Kidney tubule cell (primary cell): ENCODE measurements around the gene CADPS2.

ENCODE experiments used
- DNase-seq: peaks from one replicate; pipeline ENCODE4 v3.0.0-alpha.2; 2018; ENCODE audit warnings: low spot score

Gene CADPS2

DNA sequence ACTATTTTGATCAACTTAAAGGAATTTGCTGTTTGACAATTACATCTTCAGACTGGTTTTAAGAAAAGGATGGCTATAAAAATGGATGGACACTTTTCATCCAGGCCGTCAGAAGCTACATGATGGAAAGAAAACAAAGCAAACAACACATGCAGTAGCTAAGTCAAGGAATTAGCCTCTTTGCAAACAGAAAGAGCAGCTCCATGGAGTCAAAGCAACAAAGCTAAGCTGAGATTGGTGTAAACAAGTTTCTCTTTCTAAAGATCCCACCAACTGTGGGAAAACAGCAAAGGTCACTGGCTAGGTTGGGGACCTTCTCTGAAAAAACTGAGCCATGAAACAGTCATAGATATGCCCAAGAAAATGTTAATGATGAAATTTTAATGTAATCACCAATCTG, 286.2 kb downstream of the CADPS2 start:
- no peak for DNase-seq

DNA sequence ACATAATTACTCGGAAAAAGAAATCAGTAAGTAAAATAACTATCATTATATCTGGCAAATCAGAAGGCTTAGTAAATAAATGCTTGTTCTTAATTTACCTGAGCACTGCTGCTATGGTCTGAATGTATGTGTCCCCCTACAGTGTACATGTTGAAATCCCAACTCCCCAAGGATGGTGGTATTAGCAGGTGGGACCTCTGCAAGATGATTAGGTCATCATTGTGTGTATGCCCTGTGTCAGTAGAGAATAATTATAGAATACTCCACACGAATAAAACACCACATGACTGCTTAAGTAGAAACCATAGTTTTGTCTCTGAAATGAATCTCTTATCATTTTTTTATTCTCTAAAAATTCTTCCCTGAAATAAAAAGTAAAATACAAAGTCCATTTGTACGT, 289.0 kb downstream of the CADPS2 start:
- DNase-seq: no peak

DNA sequence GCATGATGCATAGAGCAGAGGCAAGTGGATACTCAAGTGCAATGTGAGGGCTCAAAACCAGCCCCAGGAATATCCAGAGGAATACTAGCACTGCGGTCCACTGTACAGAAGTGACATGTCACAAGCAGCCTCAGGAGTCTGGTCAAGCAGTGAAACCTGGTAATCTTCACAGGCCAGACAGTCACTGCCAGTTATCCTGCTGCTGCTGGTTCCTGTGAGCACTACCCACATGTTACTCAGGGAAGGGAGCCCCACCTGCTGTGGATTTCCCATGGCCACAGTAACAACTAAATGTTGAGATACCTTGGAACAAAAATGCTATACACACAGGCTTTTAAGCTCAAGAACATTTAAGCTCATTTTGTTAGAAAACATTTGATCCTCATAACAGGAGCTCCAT, 290.4 kb downstream of the CADPS2 start:
- DNase-seq: no peak

DNA sequence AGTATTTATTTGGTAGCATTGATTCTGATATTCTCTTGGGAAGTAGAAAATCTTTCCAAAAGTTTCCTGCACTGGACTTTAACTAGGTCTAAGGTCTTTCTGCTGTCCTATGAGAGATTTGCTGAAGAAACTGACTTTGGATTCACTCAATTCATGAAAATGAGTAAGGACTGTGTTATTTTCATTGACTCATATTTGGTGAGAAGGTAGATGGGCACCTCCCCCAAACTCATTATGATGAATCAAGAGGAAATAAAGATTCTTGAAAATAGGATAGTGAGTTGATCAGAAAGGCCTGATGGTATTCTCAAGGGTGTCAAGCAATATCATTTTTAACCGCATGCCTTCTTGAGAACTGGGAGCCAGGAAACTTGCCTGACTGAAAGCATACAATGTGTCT, 297.6 kb downstream of the CADPS2 start:
- DNase-seq: peak; percentile 85

DNA sequence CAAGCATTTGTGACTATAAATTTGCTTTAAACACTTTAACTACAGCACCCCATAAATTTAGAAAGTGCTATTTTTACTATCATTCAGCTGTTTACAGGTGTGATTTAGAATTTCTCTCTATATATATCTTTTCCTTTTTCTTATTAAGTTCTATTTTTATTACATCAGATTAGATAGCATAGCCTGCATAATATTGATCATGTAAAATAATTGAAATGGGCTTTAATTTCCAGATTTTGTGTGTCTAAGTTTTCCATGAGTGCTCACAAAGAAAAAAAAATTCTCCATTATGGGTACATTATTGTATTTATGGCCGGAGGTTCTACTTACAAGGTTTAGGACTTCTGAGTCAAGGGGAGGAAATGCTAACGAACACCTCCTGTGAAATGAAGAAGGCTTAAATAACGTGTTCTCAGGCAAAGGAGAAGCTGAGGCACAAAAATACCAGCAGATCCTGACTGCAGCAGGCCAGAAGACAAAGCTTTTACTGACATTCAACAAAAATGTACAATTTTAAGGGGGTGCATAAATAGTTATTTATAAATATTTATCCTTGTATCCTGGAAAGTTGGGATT, 301.5 kb downstream of the CADPS2 start:
- DNase-seq: no peak

DNA sequence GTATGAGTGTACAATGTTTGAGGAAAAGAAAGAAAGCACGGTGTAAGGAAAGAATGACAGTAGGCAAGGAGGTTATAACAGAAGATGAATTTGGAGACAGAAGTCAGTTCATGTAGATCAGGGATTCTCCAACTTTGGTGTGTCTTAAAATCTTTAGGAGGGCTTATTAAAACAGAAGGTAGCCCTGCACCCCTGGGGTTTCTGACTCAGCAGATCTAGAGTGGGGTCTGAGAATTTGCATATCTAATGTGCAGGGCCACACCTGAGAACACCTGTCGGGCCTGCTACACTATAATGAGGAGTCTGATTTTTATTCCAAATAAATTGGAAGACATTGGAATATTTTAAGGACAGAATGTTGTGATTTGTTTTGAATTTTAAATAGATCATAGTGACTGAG, 307.9 kb downstream of the CADPS2 start:
- no peak for DNase-seq

DNA sequence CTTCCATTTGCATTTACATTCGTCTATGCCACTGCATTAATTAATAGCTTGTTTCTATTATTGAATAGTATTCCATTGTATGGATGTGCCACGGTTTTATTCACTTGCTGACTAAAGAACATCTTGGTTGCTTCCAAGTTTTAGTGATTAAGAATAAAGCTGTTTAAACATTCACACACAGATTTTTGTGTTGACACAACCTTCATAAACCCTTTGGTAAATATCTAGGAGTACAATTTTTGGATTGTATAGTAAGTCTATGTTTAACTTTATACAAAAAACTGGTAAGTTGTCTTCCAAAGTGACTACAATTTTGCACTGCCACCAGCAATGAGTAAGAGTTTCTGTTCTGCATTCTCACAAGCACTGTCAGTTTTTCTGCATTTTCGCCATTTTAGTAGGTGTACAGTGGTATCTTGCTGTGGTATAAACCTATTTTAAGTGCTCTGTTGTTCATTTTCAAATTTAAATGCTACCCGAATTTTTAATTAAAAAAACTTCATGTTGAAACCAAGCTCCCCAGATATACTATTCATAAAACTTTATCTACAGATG, 308.7 kb downstream of the CADPS2 start:
- DNase-seq: no peak

DNA sequence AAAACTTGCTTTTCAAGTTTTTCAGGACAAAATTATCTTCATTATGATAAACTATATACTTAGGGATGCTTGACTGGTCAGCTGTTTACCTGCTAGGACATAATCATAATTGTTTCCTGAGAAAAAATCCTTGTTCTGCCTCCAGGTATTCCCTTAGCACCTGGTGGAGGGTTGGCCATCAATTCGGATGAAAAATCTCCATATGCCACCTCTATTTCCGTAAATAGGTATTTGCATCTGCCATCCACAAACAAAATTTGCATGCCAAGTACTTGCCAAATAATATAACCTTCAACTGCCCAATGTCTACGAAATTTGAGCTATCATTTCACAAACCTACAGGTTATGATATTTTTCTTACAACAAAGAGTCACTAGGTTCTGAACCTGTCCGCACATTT, 313.6 kb downstream of the CADPS2 start:
- DNase-seq: no peak

DNA sequence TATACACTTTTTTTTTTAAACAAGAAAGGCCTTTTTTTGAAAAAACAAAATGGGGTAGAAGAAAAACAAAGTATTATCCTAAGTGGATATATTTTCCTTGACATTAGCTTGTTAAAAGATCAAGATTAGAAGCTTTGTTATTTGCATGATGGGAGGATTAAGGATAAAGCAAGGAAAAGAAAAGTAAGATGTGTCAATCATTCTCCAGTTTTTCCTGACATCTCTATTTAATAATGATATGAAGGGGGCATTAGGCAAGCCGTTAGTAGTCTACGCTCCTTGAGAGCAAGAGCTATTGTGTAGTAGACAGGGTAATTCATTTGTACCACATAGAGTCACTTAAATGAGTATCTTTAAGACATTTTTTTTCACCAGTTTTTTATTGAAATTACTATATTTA, 324.9 kb downstream of the CADPS2 start:
- DNase-seq: no peak

DNA sequence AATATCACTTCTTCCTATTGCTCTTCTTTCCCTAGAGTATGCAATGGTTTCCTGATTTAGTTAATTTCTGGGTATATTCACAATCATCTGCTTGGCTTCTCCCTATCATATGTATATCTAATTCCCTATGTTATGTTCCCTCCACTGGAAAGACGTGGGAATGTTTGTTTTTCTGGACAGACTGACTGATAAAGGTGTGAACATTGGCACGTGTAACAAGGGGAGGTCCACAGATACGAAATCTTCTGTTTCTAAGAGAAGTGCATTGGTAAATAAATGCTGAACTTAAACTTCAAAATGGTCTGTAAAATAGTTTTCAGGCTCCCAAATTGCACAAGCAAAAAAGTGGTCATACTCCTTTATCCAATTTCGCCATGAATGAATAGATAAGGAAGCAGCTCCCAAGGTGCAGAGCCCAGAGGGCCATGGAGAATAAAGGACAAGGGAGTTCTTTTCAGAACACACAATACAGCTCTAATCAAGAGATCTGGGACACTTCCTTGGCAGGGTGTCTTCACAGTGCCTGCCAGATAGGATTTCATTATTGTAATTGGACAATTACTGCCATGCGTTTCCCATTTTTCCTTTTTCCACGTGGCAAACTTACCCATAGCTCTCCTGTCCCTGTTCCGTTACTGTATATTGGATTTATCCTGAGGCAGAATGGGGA, 329.3 kb downstream of the CADPS2 start:
- no peak for DNase-seq

DNA sequence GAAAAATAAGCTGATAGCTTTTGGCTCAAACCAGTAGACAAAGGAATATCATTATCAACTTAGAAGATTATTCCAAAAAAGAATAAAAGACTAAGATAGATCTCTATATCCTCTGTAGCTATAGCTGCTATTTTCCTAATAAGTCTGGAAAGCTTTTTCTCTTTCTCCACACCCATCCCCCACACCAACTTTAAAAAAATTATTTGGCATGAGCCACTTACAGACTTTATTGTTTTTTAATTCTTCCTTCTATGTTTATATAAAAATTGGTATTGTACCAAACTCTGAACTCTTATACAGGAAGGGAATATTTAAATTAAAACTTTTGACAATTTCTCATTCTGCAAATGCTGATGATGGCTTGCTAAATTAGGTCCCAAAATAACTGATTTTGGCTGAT, 330.0 kb downstream of the CADPS2 start:
- no peak for DNase-seq

DNA sequence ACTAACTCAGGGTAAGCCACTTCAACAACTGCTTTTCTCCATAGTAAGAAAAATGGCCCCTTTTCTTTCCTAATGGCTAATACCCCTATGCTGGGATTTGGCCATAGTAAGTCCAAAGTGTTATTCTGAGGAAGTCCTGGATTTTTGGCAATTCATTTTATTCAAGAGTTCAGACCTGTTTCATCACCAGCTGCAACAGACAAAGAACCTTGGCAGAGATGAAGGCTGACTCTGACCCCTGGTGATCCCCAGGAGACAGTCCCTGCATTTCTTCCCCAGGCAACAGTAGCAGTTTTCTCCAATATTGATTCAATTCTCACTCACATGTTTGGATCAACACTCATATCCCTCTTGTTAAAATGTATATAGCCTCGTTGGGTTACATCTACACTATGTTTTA, 332.5 kb downstream of the CADPS2 start:
- no peak for DNase-seq

DNA sequence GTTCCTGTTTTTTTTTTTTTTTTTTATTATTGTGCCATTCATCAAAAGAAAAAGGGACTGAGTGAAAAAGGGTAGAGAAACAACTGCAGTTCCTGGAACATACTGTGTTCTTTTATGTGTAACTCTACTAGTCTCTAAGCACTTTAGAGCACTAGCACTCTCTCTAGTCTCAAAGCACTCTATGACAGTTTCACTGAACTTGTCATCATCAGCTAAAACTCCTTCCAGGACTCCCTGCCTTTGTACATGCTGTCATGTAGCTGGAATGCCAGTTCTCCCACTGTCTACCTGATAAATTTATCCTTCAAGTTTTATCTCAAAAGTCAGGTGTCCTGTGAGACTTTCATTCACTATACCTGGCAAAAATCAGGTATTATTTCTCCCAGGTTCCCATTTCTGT, 333.5 kb downstream of the CADPS2 start:
- peak; percentile 1 for DNase-seq

DNA sequence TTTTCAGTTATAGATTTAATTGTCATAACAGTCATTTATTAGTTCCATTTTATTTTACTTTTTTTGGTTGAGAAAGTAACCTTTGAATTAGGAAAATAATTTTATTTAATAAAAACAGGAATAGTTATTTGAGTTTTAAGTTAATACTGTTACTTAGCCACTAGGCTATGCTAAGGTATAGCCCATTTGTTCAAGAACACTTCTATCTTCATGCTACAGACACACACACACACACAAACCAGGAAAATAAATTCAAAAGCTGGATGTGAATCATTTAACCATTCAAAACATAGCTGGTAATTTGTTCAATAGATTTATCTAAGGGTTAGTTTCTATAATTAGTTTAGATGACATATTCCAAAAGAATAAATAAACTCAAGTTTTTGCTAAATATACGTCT, 335.7 kb downstream of the CADPS2 start:
- peak; percentile 21 for DNase-seq

DNA sequence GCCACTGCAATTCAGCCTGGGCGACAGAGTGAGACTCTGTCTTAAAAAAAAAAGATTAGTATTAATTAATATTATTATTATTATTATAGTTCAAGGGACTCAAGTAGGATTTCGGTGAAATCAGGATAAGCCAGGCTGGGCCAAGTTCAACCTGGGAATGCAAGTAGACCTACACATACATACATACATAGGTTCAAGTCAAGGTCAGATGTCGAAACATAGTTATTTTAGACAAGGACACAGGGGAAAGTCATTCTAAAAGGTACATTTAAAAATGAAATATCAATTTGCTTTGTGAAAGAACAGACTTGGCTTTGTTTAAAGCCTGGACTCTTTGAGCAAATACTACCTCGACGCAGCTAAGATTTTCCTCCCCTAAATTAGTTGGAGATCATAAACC, 336.7 kb downstream of the CADPS2 start:
- no peak for DNase-seq

DNA sequence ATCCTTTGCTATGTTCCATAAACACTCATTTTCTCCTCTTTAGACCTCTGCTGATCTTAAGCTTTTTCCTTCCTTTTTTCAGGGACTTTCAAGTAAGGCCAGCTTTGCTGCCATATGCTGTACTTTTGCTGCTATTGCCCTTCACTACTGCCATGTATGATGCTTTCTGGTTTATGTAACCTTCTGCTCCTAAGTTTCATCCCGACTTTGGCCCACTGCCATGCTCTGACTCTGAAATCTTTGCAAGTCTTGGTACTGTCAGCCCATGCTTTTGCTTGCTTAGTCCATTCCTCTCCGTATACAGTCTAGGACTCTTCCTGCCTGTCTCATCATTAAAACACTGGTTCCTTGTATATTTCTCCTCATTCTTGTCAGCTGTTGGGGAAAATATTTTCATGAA, 339.8 kb downstream of the CADPS2 start:
- no peak for DNase-seq

DNA sequence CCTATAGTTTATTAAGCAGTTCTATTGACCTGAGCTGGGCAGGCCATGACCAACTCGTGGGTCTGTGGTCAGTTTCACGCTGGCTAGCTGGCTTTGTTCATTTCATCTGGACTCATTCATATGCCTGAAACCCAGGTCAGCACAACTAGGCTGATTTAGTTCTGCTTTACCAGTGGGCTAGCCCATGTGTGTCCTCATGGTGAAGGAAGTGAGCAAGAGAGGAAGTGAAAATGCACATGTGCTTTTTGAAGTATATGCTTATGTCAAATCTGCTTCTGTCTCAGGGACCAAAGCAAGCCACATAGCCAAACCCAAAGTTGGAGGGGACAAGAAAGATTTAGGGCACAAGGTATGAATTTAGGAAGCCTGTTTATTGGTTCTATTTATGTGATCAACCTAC, 341.8 kb downstream of the CADPS2 start:
- DNase-seq: no peak

DNA sequence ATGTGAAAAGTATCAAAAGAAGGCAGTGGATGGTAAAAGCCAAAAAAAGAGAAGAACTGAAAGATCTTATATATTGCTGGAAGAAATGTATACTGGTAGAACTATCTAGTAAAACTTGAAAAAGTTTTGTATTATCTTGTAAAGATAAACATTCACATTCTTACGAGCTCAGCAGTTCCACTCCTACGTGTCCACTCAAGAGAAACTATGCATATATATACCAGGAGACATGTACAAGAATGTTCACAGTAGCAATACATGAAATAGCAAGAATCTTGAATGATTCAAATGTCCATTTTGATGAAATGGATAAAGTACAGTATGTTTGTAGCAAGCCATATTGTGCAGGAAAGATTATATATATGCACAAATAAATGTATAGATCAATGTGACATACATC, 342.4 kb downstream of the CADPS2 start:
- DNase-seq: no peak

DNA sequence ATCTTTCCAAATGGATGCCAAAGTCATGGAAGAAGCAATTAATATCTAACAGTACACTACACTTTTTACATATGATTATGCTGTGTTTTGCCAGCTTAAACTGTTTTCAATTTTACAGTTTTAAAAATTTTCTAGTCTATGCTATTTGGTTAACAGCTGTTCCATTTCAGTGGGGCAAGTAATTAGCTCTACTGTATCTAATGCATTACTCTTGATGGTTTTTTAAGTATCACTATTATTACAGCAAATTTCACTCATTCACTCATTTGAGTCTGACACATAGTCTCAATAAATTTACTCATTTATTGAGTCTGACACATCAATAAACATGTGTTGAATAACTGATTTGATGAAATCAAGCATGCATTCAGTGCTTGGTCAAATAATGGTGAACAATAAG, 343.1 kb downstream of the CADPS2 start:
- DNase-seq: no peak

DNA sequence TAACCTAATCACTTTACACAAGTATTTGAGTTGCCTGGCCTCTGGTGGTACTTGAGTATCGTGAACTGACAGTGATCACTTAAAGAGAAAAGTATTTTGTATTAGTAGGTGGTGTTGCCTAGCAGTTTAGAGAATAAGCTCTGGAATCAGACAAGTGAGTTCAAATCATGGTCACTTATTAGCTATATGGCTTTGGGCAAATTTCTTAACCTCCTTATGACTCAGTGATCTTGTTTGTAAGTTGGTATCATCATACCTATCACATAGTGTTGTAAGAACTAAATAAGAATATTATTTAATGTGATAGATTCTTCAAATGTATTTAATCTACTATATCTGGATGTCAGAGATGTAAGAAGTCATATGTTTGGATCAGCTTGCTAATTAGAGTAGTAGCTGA, 351.2 kb downstream of the CADPS2 start:
- peak; percentile 31 for DNase-seq

DNA sequence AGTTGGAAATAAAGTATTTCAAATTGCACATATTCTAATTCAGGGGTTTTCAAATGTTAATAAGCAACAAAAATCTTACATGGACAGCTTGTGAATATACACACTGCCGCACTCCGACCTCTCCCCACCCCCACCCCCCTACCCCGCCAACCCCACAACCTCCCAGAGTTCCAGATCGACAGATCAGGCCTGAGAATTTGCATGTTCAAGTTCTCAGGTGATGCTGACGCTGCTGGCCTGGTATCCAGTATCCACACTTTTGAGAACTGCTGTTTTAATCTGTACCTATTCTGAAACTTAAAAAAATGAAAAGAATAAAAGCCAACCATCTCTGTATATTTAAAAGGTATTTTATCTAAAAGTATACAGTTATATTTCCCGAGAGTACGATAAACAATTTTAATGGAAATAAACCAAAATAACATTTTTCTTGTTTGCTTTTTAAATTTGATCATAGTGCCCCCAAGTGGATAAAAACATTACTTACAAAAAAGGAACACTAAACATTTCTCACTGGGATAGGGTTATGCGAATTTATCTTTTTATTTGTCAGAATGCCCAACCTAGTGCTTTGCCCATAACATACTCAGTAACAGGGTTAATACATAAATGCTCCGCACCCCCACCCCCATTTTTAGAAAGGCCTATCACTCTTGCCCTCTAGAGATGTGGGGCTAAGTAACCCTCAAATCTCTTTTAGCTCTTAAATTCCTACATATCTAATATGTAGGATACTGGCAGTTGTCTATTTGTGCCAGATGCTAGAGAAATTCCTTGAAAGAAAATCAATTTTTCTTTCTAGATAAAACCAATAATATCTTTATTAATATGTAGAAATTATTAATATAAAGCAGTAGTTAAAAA, 353.6 kb downstream of the CADPS2 start:
- peak; percentile 16 for DNase-seq

DNA sequence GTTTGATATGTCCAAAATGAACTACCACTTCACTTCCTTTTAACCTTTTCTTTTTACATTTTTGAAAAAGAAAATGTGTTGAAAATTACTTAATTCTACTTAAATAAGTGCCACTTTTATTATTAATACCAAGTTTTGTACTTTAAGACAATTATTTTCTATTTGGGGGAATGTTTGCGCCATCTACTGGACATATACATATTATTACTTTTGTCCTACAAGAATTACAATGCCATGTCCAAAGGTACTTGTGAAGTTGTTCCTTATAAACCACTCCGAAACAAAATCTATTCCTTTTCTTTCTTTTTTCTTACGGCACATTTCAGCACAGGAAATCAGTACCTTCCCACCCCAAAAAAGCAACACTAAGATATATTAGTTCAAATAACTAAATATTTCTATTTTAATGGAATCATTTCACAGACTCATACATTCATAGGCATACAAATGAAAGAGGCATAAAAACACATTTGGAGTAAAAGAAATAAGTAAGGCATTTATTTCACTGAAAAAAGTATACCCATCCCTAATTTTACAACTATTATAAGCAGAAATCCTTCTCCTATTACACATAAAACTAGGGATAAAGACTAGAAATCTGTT, 357.3 kb downstream of the CADPS2 start:
- peak; percentile 48 for DNase-seq

DNA sequence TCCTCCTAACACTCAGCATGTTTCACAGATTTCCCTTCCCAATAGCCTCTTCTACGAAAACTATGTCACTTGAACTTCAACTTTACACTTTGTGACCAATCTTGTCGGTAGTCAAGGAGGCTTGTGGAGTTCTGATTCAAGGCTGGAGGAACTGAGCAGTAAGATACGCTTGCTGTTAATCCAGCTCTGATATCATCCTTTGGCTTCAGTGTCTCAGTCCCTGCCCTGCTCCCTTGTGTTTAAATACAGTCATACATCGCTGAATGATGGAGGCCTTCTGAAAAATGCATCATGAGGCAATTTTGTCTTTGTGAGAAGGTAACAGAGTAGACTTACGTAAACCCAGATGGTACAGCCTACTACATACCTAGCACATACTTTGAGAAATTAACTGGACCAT, 360.9 kb downstream of the CADPS2 start:
- DNase-seq: no peak
